HG02610 (cell line): Measurements from ENCODE around the gene CACNA2D4.

Source experiments
- ATAC-seq: cut with Tn5 transposase; IDR thresholded peaks from one replicate; pipeline ENCODE4 v1.9.1; 2021; ENCODE audit warnings: mild to moderate bottlenecking, moderate library complexity; ENCODE audit not compliant: unreplicated experiment

CACNA2D4 gene

DNA sequence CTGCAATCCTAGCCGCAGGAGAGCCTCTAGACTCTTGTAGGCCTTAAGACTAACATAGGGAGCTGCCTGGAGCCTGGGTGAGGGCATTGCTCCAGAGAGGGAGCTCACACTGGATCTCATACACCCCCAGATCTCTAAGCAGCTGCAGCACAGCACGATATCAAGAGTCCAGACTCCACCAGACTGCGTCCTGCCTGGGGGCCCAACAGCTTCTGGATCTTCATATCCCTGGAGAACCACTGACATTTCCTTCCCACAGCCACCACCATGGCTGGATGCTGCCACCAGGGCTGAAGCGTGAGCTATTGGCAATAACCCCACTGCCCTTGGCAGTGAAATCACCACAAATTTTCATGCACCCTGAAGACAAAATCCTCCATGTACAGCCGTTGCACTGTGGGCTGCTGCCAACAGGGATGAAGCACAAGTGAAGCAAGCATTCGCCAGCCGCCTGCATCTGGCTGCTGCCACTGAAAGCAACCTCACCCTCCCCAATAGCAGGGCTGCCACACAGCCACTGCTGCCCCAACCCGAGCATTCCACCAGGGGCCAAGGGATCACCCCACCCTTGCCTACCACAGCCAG is 28.2 kb downstream of the CACNA2D4 start:
- ATAC-seq = no peak

DNA sequence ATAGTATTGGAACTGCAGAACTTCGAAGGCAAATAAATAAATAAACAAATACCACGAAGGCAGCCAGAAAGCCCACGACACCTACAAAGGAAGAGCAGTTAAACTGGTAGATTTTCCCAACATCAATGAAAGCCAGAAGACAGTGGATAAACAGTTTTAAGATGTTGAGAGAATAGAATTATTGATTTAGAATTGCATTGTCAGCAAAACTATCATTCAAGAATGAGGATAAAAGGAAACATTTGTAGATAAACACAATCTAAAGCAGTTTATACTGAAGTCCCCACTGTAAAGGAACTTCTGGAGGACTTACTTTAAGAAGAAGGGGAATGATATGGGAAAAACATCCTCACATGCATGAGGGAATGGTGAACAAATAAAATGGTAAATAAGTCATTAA is 29.5 kb downstream of the CACNA2D4 start:
- no peak for ATAC-seq

DNA sequence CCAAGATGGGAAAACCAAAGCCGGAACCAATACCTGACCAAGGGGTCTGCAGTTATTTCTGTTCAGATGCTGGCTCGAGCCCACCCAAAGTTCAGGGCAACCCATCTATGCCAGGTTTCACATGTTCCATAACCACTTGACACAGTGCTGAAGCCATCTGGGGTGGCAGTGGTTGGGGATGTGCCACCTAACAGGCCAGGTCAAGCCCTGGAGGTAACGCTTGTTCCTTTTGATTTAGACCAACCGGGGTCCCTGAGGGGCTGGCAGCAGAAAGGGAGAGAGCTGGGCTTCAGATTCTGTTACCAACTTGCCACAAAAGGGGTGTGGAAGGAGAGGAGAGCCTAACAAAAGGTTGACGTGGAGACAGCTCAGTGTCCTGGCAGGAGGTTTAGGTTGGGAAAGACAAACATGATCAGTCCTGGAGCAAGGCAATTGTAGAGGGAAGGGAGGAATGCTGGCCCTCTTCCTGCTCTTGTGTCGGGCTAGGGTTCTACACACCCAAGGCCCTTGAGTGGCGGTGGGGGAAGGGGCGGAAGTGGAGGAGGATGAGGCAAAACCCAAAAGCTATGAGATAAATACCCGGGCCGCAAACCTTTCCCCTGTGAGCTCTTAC is 31.9 kb downstream of the CACNA2D4 start:
- ATAC-seq = no peak

DNA sequence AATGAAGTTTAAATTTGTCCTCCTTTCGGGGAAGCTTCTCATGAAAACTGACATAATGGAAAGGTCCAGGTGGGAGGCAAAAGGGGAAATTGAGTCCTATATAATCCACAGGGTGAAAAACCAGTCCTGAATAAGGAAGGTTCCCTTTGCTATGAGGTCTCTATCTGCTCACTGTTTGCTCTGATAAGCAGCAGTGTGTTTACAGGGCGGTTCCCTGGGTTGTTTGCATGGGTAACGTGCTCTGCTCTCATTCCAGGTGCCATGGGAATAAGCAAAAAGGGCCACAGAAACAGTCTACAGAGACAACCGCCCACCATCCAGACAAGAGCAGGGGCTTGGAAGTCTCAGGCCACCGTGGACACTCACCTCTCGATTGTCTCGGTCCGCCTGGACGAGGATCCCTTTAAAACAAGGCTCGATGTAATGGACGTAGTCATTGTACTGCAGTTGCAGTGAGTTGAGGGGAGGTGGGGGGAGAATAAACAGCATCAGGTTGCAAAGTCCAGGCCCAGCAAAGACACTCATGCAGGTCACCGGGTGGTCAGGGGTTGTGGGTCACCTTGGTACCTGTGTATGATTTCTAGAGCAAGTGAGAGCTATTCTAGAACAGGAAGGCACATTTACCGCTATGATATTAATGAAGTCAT is 32.7 kb downstream of the CACNA2D4 start:
- no peak for ATAC-seq

DNA sequence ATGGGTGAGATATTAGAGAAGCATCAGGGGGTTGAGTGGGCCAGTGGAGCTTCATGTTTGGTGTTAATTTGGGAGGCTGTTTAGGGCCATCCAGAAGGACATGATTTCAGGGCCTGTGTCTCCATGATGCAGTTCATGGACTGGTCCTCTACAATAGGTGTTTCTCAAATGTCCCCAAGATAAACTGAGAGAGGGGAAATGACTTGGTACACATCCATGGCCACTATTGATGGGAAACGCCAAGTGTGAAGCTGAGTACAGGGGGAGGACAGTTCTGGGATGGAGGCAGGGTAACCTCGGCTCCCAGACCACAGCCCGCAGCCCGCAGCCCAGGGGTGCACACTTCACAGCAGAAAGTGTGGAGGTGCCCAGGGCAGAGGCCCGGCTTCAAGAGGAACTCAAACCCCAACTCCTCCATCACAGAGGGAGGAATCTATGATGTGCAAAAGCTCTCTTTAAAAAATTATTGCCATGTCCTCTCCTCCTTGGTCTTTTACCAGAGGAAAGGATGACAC is 33.3 kb downstream of the CACNA2D4 start:
- ATAC-seq = no peak

DNA sequence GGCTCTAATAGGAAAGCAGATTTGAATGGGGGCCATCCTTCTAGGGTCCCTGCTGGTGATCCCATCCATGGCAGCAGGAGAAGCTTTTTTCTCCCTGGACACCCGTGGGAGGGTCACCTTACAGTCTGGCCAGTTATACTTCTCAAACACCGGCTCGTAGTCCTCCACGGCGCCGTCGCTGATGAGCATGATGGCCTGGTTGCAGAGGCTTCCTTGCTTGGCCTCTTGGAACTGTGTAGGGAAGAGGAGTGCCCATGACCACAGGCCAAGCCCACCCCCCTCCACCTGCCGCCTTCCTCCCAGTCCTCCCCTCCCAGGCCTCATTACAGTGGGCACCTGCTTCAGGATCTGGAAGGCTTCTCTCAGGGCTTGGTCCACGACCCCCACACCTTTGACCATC is 33.8 kb downstream of the CACNA2D4 start:
- no peak for ATAC-seq

DNA sequence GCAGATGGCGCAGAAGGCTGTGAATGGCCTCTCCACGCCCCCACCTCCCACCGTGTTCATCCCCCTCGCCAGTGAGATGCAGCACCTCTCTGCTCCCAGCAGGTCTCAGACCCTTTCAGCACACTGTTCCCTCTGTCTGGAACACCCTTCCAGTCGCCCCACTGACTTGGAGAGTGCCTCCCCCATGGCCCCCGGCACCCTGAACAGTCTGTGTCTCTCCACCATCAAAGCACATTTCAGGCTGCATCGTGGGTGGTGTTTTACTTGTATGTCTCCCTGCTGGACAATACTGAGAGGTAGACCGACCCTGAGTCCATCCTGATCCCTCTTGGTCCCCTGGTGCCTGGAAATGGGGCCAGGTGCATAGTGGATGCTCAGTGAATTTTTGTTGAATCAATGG is 34.9 kb downstream of the CACNA2D4 start:
- no peak for ATAC-seq

DNA sequence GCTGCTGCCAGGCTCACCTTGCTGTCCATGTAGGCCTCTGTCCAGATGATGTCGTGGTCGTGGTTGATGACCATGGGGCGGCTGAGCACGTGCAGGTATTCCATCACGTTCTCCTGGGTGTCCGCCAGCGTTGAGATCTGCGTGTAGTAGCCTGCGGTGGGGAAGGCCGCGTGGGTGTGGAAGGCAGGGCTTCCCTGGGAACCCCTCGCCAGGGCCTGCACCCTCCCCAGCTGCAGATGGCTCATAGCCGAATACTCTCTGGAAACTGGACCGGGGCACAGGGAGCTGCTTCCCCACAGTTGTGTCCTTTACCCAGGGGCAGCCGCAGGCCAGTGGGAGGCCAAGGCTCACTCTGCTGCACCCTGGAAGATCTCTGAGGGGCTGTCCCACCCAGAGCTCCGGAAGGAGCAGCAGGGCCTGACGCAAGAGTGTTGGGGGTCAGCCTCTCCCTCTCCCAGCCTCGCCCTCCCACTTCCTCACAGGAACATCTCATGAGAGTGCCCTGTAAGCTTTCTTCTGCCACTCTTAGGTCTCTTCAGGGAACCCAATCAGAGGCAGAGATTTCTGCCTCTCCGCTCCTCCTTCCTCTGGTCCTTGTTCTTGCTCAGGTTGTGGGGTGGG is 35.5 kb downstream of the CACNA2D4 start:
- ATAC-seq = no peak

DNA sequence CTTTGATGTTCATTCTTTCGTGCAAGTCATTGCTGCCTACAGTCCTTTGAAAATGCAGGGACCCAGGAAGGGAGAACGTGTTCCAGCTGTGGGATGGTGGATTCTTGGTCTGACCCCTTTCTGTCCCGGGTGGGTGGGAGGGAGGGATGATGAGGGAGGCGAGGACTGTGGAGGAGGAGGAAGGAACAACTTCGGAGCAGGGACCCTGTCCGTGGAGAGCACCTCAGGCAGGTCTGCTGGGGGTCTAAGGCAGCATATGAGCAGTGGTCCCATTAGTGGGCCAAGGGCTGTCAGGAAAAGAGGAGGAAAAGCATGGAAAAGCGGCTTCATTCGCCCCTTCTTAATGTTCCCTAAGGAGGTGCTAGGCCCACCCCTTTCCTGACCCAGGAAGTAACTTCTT is 36.0 kb downstream of the CACNA2D4 start:
- ATAC-seq = no peak

DNA sequence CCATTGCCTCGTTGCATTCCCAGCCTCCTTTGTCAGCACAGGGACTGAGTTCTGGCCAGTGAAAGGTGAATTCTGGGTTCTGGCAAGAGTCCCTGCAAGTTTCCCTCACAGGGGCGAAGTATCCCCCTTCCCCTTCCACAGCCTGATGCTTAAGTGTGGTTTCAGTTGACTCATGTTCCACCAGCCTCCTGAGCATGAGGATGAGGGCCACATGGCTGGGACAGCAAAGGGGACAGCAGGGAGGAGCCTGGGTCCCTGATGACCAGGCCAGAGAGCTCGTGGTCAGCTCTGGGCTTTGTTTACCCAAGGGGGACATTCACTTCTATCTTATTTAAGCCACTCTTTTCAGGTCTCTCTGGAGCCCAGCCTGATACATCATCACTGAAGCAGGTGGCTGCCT is 36.5 kb downstream of the CACNA2D4 start:
- no peak for ATAC-seq

DNA sequence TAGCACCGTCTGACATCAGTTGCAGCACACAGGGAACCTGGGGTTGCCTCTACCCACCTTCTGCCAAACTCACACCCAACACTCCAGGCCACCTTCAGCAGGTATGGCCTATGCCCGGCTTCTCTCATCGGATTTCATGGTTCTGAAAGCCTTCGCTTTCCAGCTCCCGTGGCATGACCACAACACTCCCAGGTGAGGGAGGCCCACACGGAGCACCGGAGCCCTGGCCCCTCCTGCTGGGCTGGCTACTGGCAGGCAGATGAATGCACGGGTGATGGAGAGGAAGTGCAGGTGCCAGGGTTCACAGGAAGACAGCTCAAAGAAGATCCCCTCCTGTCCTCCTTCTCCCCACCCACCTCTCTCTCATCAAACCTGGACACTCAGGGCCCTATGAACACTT is 37.2 kb downstream of the CACNA2D4 start:
- no peak for ATAC-seq

DNA sequence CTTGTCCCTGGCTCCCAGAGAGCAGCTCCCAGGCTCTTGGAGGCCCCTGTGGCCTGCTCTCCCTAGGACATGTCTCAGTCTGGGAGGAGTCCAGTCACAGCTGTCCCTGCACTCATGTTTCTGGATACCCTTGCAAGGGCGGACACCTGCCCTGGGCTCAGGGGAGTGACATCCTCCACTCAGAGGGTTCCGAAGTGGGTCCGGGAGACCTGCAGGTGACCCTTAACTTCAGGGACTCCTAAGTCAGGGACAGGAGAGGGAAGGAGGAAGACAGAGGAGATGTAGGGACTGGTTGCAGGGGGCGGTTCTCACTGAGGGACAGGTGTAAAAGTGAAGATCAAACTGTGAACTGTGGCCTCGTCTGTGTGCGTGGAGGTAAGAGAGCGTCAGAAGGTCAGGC is 37.6 kb downstream of the CACNA2D4 start:
- no peak for ATAC-seq

DNA sequence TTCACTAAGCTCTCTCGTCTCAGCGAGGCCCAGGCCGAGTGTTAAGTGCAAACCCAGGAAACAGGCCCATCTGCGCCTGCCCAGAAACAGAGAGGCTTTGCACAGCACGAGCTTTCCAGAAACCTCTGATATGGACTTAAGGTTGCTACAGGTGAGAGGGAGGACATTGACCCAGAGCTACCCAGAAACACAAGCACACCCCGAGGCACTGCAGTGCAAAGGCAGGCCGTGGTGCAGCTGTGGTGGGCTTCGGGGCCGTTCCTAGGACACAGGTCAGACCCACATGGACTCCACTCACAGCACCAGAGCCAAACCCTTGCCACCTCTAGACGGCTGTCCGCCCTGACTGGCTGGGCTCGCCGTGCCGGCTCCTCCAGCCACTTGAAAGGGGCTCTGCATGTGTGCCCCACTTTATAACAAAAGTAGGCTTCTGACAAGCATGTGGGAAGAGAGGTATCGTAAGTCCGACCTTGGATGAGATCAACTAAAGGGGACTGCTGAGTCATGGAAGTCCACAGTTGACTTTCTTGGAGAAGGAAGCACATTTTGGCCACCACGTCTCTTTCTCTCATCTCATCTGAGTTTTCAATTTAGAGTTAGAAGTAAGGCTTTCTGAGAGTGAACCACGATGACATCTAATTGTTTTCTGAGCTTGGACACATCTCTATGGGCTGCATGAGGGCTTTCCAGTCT is 38.2 kb downstream of the CACNA2D4 start:
- ATAC-seq = no peak

DNA sequence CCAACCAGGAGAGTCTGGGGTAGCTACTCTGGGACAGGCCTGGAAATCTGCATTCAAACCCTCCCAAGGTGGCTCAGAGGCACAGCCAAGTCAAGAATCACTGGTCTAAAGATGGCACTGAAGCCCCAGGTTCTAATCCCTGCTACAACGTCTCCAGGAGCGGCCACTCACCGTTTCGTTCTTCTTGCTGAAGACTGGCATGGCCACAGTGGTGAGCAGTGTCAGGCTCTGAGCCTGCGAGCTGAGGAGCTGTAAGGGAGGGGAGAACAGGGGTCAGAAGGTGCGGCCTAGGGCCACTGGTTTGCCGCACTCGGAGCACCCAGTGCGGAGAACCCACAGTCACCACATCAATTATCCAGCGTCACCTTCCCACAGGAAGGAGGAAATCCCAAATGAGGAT is 38.8 kb downstream of the CACNA2D4 start:
- ATAC-seq = no peak

DNA sequence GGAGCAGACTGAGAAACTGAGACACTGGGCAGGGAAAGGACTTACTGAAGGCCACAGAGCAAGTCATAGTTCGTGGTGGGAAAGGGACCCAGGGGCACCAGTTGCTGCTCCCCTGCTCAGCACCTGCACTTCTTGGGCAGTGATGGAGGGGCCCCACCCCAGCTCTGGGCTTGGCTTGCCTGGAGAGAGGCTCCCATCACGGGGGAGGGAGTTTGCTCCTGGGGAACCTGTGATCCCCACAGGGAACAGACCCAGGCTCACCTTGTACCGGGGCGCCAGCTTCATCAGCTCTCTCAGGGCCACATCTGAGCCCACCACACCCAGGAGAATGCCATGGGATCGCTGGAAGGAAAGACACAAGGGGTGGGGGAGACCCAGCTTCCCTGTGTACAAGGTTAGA is 39.8 kb downstream of the CACNA2D4 start:
- no peak for ATAC-seq

DNA sequence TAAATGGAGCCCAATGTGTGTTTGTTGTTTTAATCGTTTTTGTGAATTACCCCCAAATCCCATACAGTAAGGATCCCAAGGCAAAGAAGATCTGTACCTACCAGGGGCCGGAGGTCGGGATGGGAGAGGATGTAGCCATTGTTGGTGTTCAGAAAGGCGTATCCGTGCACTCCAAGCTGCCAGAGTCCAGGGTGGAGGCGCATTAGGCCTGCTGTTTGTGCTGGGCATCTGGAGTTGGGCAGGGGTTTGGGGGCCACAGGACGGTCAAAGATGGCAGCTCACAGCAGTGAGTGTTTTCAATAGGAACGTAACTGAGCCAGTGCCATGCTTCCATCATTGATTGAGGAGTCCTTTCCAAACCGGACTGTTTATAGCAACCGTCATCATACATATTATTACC is 40.2 kb downstream of the CACNA2D4 start:
- no peak for ATAC-seq

DNA sequence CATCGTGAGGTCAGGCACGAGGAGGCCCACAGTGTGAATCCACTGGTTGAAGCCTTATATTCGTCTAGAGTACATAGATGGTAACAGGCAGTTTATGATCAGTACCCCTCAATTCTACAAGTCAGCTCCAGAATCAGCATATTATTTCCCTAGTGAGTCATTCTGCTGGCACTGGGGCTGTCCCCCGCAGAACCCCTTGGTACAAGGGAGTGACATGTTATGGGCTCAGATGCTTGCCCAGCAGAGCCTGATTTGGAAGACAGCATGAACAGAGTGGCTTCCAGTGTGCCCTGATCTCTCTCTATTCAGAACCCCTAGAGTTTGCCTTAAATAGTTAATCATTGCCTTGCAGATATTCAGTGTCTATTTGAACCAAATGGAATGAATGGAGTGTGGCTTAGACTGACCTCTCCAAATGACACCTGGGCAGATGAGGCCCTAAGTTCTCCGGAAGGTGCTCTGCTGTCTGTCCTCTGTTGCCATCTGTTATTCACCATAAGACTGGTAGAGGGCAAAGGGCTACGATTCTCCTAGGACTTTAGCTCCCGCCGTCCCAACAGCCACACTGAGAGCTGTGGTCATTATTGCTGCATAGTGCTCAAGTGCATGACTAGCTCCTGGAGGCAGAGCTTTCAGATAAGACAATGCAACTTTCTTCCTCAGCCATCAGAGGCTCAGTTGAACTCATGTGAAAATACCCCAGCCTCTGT is 41.1 kb downstream of the CACNA2D4 start:
- no peak for ATAC-seq

DNA sequence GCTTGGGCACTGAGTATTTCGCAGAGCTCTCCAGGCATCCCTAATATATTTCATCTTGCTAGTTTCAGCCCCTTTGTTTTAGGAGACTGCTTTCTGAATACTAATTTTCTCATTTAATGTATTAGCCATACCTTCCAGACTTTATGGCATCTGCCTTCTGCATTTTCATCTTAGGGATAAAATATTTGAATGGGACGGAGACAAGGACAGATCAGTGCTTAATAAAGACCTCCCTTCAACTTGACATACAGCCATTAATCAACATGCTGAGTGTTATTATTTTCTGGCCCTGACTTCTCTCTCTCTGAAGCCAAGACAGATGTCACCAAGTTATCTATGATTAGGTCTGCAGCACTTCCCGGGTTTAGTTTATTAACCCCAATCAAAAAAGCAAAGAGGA is 42.4 kb downstream of the CACNA2D4 start:
- no peak for ATAC-seq

DNA sequence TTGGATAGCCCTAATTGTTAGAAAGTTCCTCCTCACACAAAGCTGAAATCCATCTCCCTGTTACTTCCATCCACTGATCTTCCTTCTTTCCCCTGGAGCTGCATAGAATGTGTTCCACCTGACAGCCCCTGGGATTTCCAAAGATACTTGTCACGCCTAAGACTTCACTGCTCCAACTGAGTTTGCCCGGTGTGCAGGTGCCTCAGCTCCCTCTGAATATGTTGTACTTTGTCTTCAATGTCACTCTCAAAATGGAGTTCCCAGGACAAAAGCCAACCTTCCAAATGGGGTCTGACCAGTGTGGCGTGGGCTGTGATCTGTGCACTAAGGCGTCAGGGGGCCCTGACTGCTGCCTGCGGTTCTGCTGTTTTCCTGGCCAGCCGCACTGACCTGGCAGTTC is 42.8 kb downstream of the CACNA2D4 start:
- ATAC-seq = no peak

DNA sequence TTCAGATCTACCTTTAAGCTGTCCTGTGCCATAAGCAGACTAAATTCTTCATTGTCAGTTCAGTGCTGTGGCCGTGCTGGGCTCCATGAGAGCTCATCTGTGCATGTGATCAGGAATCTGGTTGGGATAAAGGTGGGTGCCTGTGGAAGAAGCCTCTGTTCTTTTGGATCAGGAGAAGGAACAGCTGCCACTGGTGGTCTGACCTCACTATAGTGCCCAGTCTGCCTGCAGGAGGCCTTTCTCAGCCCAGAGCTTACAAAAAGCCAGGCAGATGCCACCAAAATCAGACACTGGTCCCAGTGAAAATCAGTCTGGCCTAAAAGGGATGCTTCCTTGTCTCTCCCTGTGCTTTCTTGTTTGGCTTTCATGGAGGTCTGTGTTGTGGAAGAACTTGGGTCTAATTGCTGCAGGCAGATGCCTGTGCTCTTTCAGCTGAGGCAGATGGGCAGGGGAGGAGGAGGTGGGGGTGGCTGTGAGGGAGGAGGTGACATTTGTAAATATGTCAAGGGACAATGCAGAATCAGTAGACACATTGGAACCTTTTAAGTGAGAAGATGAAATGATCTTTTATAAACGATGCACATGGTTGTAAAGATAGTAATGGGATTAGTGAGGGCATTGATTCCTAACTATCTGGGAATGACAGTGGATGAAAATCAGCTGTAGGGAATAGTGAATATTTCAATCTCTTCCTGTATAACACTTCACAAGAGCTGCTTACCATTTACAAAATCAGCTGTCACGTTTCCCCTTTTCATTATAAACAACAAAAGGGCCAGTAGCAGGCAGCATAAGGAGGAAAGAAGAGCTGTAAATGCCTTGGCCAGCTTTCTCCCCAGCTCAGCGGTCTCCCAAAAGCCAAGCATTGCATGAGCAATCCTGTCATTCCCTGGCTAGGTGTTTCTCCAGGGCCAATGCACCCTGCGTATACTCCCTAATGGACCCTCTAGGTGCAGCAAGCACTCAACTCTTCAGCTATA is 44.6 kb downstream of the CACNA2D4 start:
- ATAC-seq = no peak
